Nephron (organoid): Measurements from ENCODE around the gene CHRM4.
A peak's percentile ranks its signal among the peaks of the same experiment; 100 is the strongest.

Source experiments
- H3K27ac Mint-ChIP-seq, 3 experiments: 2 replicates each; pipeline ENCODE4 v1.8.0; 2020; ENCODE audit warnings: mixed read lengths in 3 of 3, mild to moderate bottlenecking in 2 of 3, moderate library complexity in 1 of 3
- H3K27me3 Mint-ChIP-seq: 2 replicates; pipeline ENCODE4 v1.8.0; 2021; ENCODE audit warnings: low read depth, mild to moderate bottlenecking, moderate library complexity, mixed read lengths
- H3K36me3 Mint-ChIP-seq: 2 replicates; pipeline ENCODE4 v1.8.0; 2020; ENCODE audit warnings: low read depth, mixed read lengths
- H3K4me1 Mint-ChIP-seq: 2 replicates; pipeline ENCODE4 v1.8.0; 2020; ENCODE audit warnings: mixed read lengths
- H3K4me3 Mint-ChIP-seq, 3 experiments: 2 replicates each; pipeline ENCODE4 v1.8.0; 2020; ENCODE audit warnings: mild to moderate bottlenecking in 3 of 3, mixed read lengths in 3 of 3, moderate library complexity in 2 of 3
- H3K9me3 Mint-ChIP-seq: 2 replicates; pipeline ENCODE4 v1.8.0; 2020; ENCODE audit warnings: mixed read lengths
- CTCF ChIP-seq, 3 experiments: fragments of 200-600 bp; sonication (generic); IDR thresholded peaks; one replicate each; pipeline ENCODE4 v1.5.0; 2021; ENCODE audit warnings: antibody characterized with exemption in 3 of 3; ENCODE audit not compliant: unreplicated experiment in 3 of 3

Gene CHRM4

GRCh38 chr11:46370253-46370652, 21.3 kb downstream of the CHRM4 start:
- Mint-ChIP-seq H3K27me3 (no peaks in the 10 kb centered on the region), H3K27ac (peak overlapping the region; percentile 12 to 35 (median 26)), H3K9me3 (no peaks in the 10 kb centered on the region), H3K36me3 (peaks cover 16% of the 10 kb centered on the region), H3K4me1 (peaks cover 32% of the 10 kb centered on the region), H3K4me3 (no peak overlapping the region)
- TF ChIP-seq CTCF (IDR thresholded peaks at IDR 0.05; ENCODE audit: unreplicated experiment in 3 of 3), result no peak

- peaks cover 39% of the 10 kb centered on the region for H3K4me1 Mint-ChIP-seq
- peak overlapping the region in 1 of 3 experiments; percentile 70 for H3K27ac Mint-ChIP-seq
- H3K36me3 Mint-ChIP-seq, result peaks cover 11% of the 10 kb centered on the region
- no peaks in the 10 kb centered on the region for H3K27me3 Mint-ChIP-seq
- peak; percentile 88 to 90 (median 89) for TF ChIP-seq CTCF (IDR thresholded peaks at IDR 0.05; ENCODE audit: unreplicated experiment in 3 of 3)
- H3K9me3 Mint-ChIP-seq, result no peaks in the 10 kb centered on the region
- H3K4me3 Mint-ChIP-seq, result peak overlapping the region in 2 of 3 experiments; percentile 22 to 57
These were observed 22.0 kb downstream of the CHRM4 start for GRCh38 chr11:46369458-46370152.

GRCh38 chr11:46367916-46368267, 23.7 kb downstream of the CHRM4 start:
- H3K27me3 Mint-ChIP-seq, result no peaks in the 10 kb centered on the region
- no peak overlapping the region for H3K4me3 Mint-ChIP-seq
- TF ChIP-seq CTCF (IDR thresholded peaks at IDR 0.05; ENCODE audit: unreplicated experiment in 3 of 3), result peak in 2 of 3 experiments; percentile 4 to 44
- no peak overlapping the region for H3K27ac Mint-ChIP-seq
- peaks cover 50% of the 10 kb centered on the region for H3K4me1 Mint-ChIP-seq
- H3K9me3 Mint-ChIP-seq, result no peaks in the 10 kb centered on the region
- peaks cover 11% of the 10 kb centered on the region for H3K36me3 Mint-ChIP-seq

- Mint-ChIP-seq H3K9me3 (no peaks in the 10 kb centered on the region), H3K27me3 (no peaks in the 10 kb centered on the region), H3K27ac (peak overlapping the region in 1 of 3 experiments; percentile 15), H3K4me1 (peaks cover 56% of the 10 kb centered on the region), H3K36me3 (peaks cover 11% of the 10 kb centered on the region), H3K4me3 (peak overlapping the region in 2 of 3 experiments; percentile 12 to 35)
- peak; percentile 79 to 89 (median 84) for TF ChIP-seq CTCF (IDR thresholded peaks at IDR 0.05; ENCODE audit: unreplicated experiment in 3 of 3)
These were observed 24.2 kb downstream of the CHRM4 start for GRCh38 chr11:46367244-46367915.

GRCh38 chr11:46366661-46367161, 24.9 kb downstream of the CHRM4 start:
- Mint-ChIP-seq H3K4me3 (peak overlapping the region in 1 of 3 experiments; percentile 35), H3K9me3 (no peaks in the 10 kb centered on the region), H3K27ac (no peak overlapping the region), H3K36me3 (peaks cover 11% of the 10 kb centered on the region), H3K4me1 (peaks cover 56% of the 10 kb centered on the region), H3K27me3 (no peaks in the 10 kb centered on the region)
- no peak for TF ChIP-seq CTCF (IDR thresholded peaks at IDR 0.05; ENCODE audit: unreplicated experiment in 3 of 3)
